GM12873 (cell line): ENCODE measurements around the gene CLEC14A.

Source experiments
- TF ChIP-seq, protein P1 (sequence below): IDR thresholded peaks from 2 replicates; pipeline ENCODE4 v1.5.1; 2012; ENCODE audit warnings: low read depth, mild to moderate bottlenecking, moderate library complexity, low read length, control low read depth; ENCODE audit not compliant: insufficient read depth; ENCODE audit errors: missing control alignments

Gene CLEC14A

GRCh38 chr14:38250331-38250730, 5.6 kb downstream of the CLEC14A start:
- TF ChIP-seq, protein P1, sequence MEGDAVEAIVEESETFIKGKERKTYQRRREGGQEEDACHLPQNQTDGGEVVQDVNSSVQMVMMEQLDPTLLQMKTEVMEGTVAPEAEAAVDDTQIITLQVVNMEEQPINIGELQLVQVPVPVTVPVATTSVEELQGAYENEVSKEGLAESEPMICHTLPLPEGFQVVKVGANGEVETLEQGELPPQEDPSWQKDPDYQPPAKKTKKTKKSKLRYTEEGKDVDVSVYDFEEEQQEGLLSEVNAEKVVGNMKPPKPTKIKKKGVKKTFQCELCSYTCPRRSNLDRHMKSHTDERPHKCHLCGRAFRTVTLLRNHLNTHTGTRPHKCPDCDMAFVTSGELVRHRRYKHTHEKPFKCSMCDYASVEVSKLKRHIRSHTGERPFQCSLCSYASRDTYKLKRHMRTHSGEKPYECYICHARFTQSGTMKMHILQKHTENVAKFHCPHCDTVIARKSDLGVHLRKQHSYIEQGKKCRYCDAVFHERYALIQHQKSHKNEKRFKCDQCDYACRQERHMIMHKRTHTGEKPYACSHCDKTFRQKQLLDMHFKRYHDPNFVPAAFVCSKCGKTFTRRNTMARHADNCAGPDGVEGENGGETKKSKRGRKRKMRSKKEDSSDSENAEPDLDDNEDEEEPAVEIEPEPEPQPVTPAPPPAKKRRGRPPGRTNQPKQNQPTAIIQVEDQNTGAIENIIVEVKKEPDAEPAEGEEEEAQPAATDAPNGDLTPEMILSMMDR: no peak

GRCh38 chr14:38248321-38249028, 7.4 kb downstream of the CLEC14A start:
- TF ChIP-seq, protein P1: no peak

GRCh38 chr14:38243696-38244240, 12.1 kb downstream of the CLEC14A start:
- TF ChIP-seq, protein P1: no peak

GRCh38 chr14:38238878-38239277, 17.0 kb downstream of the CLEC14A start:
- TF ChIP-seq, protein P1: no peak

- TF ChIP-seq, protein P1: no peak
Measured at GRCh38 chr14:38238332-38238731, 17.6 kb downstream of the CLEC14A start.

DNA sequence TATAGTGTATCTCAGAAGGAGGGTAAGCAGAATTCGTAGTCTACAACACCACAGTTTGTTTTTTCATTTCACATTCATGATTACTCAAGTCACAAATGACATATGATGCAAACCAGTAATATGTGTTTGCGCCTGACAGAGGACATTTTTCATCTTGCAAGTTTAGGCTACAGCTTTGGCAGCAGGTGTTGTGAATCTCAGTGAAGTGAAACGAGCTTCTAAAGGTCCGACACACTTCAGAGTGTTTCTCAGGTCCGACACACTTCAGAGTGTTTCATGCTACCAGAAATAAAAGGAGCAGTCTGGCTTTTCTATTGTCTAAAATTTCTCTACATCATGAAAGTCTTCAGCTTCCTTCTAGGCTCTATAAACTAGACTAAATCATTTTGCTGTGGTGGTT, 22.7 kb downstream of the CLEC14A start:
- TF ChIP-seq, protein P1: no peak

GRCh38 chr14:38226366-38226765, 29.5 kb downstream of the CLEC14A start:
- TF ChIP-seq, protein P1: no peak
